NB4 (cell line): Measurements from ENCODE around the gene CEP170B.
A peak's percentile ranks its signal among the peaks of the same experiment; 100 is the strongest.

Source experiments
- DNase-seq: peaks from one replicate; pipeline ENCODE4 v3.0.0; 2010; ENCODE audit warnings: low read depth
- H3K4me3 ChIP-seq: one replicate; pipeline ENCODE4 v1.5.1; 2011; ENCODE audit warnings: mild to moderate bottlenecking, low read depth, low read length, moderate library complexity
- CTCF ChIP-seq: IDR thresholded peaks from one replicate; pipeline ENCODE4 v1.5.1; 2012; ENCODE audit warnings: low read depth, low read length
- MAX ChIP-seq: IDR thresholded peaks from 2 replicates; pipeline ENCODE4 v1.6.1; 2011; ENCODE audit warnings: low read depth, low read length
- MYC ChIP-seq: IDR thresholded peaks from 2 replicates; pipeline ENCODE4 v1.6.1; 2011; ENCODE audit warnings: low read depth, low read length
- POLR2A ChIP-seq: IDR thresholded peaks from 2 replicates; pipeline ENCODE4 v1.6.1; 2011; ENCODE audit warnings: mild to moderate bottlenecking; ENCODE audit not compliant: insufficient read length; ENCODE audit errors: extremely low read depth

The CEP170B gene

GRCh38 chr14:104926619-104927431 is 61.8 kb downstream of the CEP170B start:
- H3K4me3 ChIP-seq: no peak overlapping the region
- no peak for TF ChIP-seq MAX
- TF ChIP-seq POLR2A: no peak
- TF ChIP-seq MYC: no peak
- no peak for TF ChIP-seq CTCF
- peak; percentile 77 for DNase-seq

GRCh38 chr14:104927432-104927816 is 62.4 kb downstream of the CEP170B start:
- TF ChIP-seq MAX (no peak), MYC (no peak), CTCF (no peak), POLR2A (no peak)
- DNase-seq: no peak
- no peak overlapping the region for H3K4me3 ChIP-seq

GRCh38 chr14:104927901-104928300 is 62.8 kb downstream of the CEP170B start:
- no peak for TF ChIP-seq MYC
- TF ChIP-seq POLR2A: no peak
- no peak for TF ChIP-seq MAX
- TF ChIP-seq CTCF: no peak
- H3K4me3 ChIP-seq: no peak overlapping the region
- DNase-seq: no peak

- DNase-seq: no peak
- TF ChIP-seq MAX: no peak
- no peak overlapping the region for H3K4me3 ChIP-seq
These were observed 63.5 kb downstream of the CEP170B start for GRCh38 chr14:104928391-104929133.

- no peak overlapping the region for H3K4me3 ChIP-seq
- DNase-seq: no peak
- TF ChIP-seq MAX (no peak), CTCF (no peak), POLR2A (no peak), MYC (no peak)
These were observed 64.5 kb downstream of the CEP170B start for GRCh38 chr14:104929268-104930230.
